Measurements from ENCODE around the gene CCDC182.

GRCh38 chr17:57752031-57752905 is 7.2 kb upstream of the CCDC182 start:
- no peak for TF ChIP-seq CTCF (IDR thresholded peaks at IDR 0.05)
- no peak for TF ChIP-seq POLR2AphosphoS5 (IDR thresholded peaks at IDR 0.05)

Measured in upper lobe of left lung (tissue), 4 donors.